Bladder microvascular endothelial cell (primary cell): ENCODE measurements around the gene ZNF830. TPM values are rescaled to one million over a fixed set of nuclear protein-coding genes. Genes with fewer than 3 reads are reported as not detected.

ENCODE experiments used
- total RNA-seq: library from RNA; depleted of rRNA; stranded (reverse); fragments of >200 nt; gene quantifications from 2 replicates; pipeline ENCODE4 v1.2.3, GENCODE V29; 2014

The ZNF830 gene, protein sequence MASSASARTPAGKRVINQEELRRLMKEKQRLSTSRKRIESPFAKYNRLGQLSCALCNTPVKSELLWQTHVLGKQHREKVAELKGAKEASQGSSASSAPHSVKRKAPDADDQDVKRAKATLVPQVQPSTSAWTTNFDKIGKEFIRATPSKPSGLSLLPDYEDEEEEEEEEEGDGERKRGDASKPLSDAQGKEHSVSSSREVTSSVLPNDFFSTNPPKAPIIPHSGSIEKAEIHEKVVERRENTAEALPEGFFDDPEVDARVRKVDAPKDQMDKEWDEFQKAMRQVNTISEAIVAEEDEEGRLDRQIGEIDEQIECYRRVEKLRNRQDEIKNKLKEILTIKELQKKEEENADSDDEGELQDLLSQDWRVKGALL
- 12.6 and 15.4 TPM in 2 replicates for total RNA-seq

DNA sequence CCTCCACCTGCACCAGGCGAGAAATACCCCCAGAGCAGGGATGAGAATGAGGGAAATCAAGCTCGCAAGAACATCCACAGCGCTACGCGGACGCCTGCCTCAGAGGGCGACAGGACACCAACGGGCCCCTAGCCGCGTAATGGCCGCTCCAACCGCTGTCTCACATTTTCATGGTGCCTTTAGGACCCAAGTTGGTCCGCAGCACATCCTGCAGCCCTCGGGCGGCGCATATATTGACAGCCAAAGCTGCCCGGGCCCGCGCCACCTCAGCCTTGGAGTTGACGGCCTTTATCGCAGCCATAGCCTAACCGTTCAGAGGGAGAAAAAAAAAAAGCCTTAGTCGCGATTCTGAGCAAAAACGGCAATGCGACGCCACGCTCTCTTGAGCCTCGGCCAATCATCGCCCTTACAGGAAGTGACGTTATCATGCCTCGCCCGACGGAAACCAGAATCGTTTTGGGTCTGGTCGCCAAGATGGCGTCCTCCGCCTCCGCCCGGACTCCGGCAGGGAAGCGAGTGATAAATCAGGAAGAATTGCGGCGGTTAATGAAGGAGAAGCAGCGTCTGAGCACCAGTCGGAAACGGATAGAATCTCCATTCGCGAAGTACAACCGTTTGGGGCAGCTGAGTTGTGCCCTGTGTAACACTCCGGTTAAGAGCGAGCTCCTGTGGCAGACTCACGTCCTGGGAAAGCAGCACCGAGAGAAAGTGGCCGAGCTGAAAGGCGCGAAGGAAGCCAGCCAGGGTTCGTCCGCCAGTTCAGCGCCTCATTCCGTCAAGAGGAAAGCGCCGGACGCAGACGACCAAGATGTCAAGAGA lies at the start of gene ZNF830, which contains the start of gene CCT6B:
Gene ZNF830, plus strand, starts transcription at position 448 of the 819 bp plus-strand sequence. Its CDS starts 27 bp downstream, at position 475.
Gene CCT6B, minus strand, starts transcription at position 368 of the 819 bp plus-strand sequence. Its CDS starts 67 bp downstream, at position 301.

DNA sequence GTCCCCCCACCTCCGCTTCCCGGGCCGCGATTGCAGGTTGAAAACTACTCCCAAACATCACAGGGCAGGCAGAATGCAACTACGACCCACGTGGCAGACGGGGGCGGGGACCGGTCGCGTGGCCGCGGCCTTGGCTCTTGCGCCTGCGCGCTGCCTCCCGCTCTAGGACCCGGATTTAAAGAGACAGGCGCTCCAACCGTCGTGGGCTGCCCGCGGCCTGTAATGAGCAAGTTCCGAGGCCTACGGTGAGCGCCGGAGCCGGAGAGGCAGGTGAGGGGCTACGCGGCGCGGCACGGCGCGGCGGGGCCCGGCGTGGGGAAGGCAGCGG lies 19.0 kb downstream of the ZNF830 start, which contains the start of gene LIG3:
Gene LIG3, plus strand, starts transcription at position 160 of the 328 bp plus-strand sequence. CDS start 2,494 bp downstream, outside the sequence.

Other genes with a start within 250 kb of the ZNF830 start
- gene CCT6B, start 80 bp upstream of the ZNF830 start, total RNA-seq: 0.16 and 0.25 TPM in 2 replicates
- 18.0 and 66.8 TPM in 2 replicates for gene LIG3, start 19.0 kb downstream of the ZNF830 start, total RNA-seq
- gene RFFL, start 102.2 kb downstream of the ZNF830 start, total RNA-seq: 3.7 and 9.9 TPM in 2 replicates
- gene RAD51D, start 158.3 kb downstream of the ZNF830 start, total RNA-seq: 7.4 and 9.3 TPM in 2 replicates
- not detected in 2 replicates for gene FNDC8, start 160.1 kb downstream of the ZNF830 start, total RNA-seq
- gene NLE1, start 180.8 kb downstream of the ZNF830 start, total RNA-seq: 12.1 and 17.6 TPM in 2 replicates
- gene UNC45B, start 186.3 kb downstream of the ZNF830 start, total RNA-seq: under 0.01 TPM in 1 of 2 replicates, not detected in the other
- not detected in 2 replicates for gene SLC35G3, start 232.9 kb downstream of the ZNF830 start, total RNA-seq